GM12878 (cell line): ENCODE data around the gene WTAP. TPM values are rescaled to one million over a fixed set of nuclear protein-coding genes. Genes with fewer than 3 reads are reported as not detected.
"Not testable (repeated sequence)": the region's sequence is repeated elsewhere in the genome, so short reads cannot be mapped to it uniquely, and the experiment has no call there.

ENCODE experiments used
- ATAC-seq: fragments of 200-7000 bp; cut with Tn5 transposase; 3 replicates; pipeline ENCODE4 v1.9.1; 2020; ENCODE audit warnings: mild to moderate bottlenecking, moderate library complexity
- BruUV-seq: library from RNA; stranded (reverse); fragments of 400-500 nt; replicated peaks from 2 replicates; lab custom pipeline; 2021; lab: Mats Ljungman, UMichigan
- CTCF ChIA-PET: fragments of 300-600 bp; sonication (Branson Sonifier 250); formaldehyde crosslinking; extraction: SDS; loops from one replicate; lab custom pipeline; 2021; ENCODE audit warnings: inconsistent platforms; lab: Yijun Ruan, JAX
- POLR2A ChIA-PET: fragments of 350-600 bp; formaldehyde crosslinking; extraction: SDS; loops from one replicate; lab custom pipeline; 2021; ENCODE audit warnings: inconsistent platforms; lab: Charles Lee
- RAD21 ChIA-PET: fragments of 300-600 bp; sonication (Branson Sonifier 250); formaldehyde crosslinking; loops from one replicate; lab custom pipeline; 2023; ENCODE audit warnings: antibody characterized with exemption; ENCODE audit not compliant: unreplicated experiment; lab: Charles Lee
- SMC1A ChIA-PET: fragments of 300-600 bp; sonication (Branson Sonifier 250); formaldehyde crosslinking; loops from one replicate; lab custom pipeline; 2023; ENCODE audit not compliant: unreplicated experiment, uncharacterized antibody; lab: Charles Lee
- DNase-seq: peaks from one replicate; pipeline ENCODE4 v3.0.0-alpha.2; 2011; ENCODE audit warnings: low read depth, low spot score
- FAIRE-seq: peaks from 3 replicates; lab custom pipeline; 2011; peaks lifted over from hg19 to GRCh38; lab: Jason Lieb, UNC
- H2AFZ ChIP-seq: 2 replicates; pipeline ENCODE4 v1.6.0; 2011; ENCODE audit warnings: low read depth, low read length, control low read depth; ENCODE audit not compliant: control insufficient read depth
- H3K27ac ChIP-seq: 2 replicates; pipeline ENCODE4 v1.5.1; 2011; ENCODE audit warnings: control low read depth; ENCODE audit not compliant: control insufficient read depth, insufficient read depth
- H3K27me3 ChIP-seq, 2 experiments: replicated peaks in 1 of 2; 2 replicates each; pipeline versions ENCODE4 v1.6.0 to v1.6.1; 2011; ENCODE audit warnings: low read length in 1 of 2; ENCODE audit not compliant: control insufficient read depth in 2 of 2, insufficient read depth in 2 of 2
- H3K36me3 ChIP-seq, 2 experiments: 2 replicates each; pipeline ENCODE4 v1.5.1; 2011; ENCODE audit warnings: low read length in 1 of 2; ENCODE audit not compliant: control insufficient read depth in 2 of 2, insufficient read depth in 2 of 2
- H3K4me1 ChIP-seq: 2 replicates; pipeline ENCODE4 v1.6.1; 2011; ENCODE audit warnings: mild to moderate bottlenecking, low read length, moderate library complexity, mixed read lengths; ENCODE audit not compliant: control insufficient read depth, insufficient read depth
- H3K4me2 ChIP-seq: 2 replicates; pipeline ENCODE4 v1.6.0; 2011; ENCODE audit warnings: control low read depth; ENCODE audit not compliant: control insufficient read depth, insufficient read depth
- H3K4me3 ChIP-seq: fragments of 200-600 bp; sonication (generic); 2 replicates; pipeline ENCODE4 v1.5.1; 2016
- H3K79me2 ChIP-seq: 2 replicates; pipeline ENCODE4 v1.6.0; 2011; ENCODE audit warnings: low read length; ENCODE audit not compliant: control insufficient read depth, insufficient read depth
- H3K9ac ChIP-seq: 2 replicates; pipeline ENCODE4 v1.8.0; 2011; ENCODE audit warnings: low read length, control low read depth, mixed read lengths; ENCODE audit not compliant: control insufficient read depth, insufficient read depth
- H3K9me3 ChIP-seq: replicated peaks from 3 replicates; pipeline ENCODE4 v1.5.1; 2011; ENCODE audit warnings: mild to moderate bottlenecking, low read length; ENCODE audit not compliant: control insufficient read depth, insufficient read depth
- H4K20me1 ChIP-seq: 2 replicates; pipeline ENCODE4 v1.6.0; 2011; ENCODE audit not compliant: control insufficient read depth, insufficient read depth
- IRF4 ChIP-seq: IDR thresholded peaks from 2 replicates; pipeline ENCODE4 v1.6.1; 2011; ENCODE audit warnings: low read depth, low read length
- KAT2A ChIP-seq: conservative IDR thresholded peaks from 2 replicates; pipeline ENCODE4 v1.6.1; 2011; ENCODE audit warnings: low read depth, low read length; ENCODE audit not compliant: control insufficient read depth
- LARP7 ChIP-seq: fragments of 450-650 bp; IDR thresholded peaks from 2 replicates; pipeline ENCODE4 v1.6.1; 2017; ENCODE audit warnings: mild to moderate bottlenecking
- NBN ChIP-seq: fragments of 450-650 bp; IDR thresholded peaks from 2 replicates; pipeline ENCODE4 v1.6.1; 2016
- NFXL1 ChIP-seq: fragments of 450-650 bp; IDR thresholded peaks from 2 replicates; pipeline ENCODE4 v1.6.1; 2017; ENCODE audit warnings: antibody characterized with exemption, mild to moderate bottlenecking, borderline replicate concordance
- NFYA ChIP-seq: IDR thresholded peaks from 2 replicates; pipeline ENCODE4 v1.6.1; 2011; ENCODE audit warnings: low read depth, mild to moderate bottlenecking, low read length, improper control_type of control experiment, borderline replicate concordance
- POLR2A ChIP-seq: IDR thresholded peaks from 2 replicates; pipeline ENCODE4 v1.6.1; 2011; ENCODE audit warnings: low read depth, mild to moderate bottlenecking, low read length
- ZZZ3 ChIP-seq: IDR thresholded peaks from 2 replicates; pipeline ENCODE4 v1.6.1; 2011; ENCODE audit warnings: low read depth; ENCODE audit not compliant: control insufficient read depth, insufficient read length
- WGBS: methylation state at CpG from one replicate; pipeline ENCODE4 v1.1.6; 2016; ENCODE audit warnings: low lambda C conversion rate; ENCODE audit not compliant: insufficient replicate concordance, insufficient coverage; ENCODE audit errors: missing lambda C conversion rate; 5-methylcytosine and 5-hydroxymethylcytosine counted together
- in situ Hi-C: fragments of 300-500 bp; cut with MboI; formaldehyde crosslinking; loops from 9 replicates; pipeline ENCODE4 v1.14.3; 2018; ENCODE audit warnings: mixed read lengths
- intact Hi-C: fragments of 100-400 bp; cut with micrococcal nuclease; formaldehyde crosslinking; loops from one replicate; pipeline ENCODE4 v1.14.2; 2022; ENCODE audit not compliant: unreplicated experiment
- polyA plus RNA-seq, 11 experiments: library from polyadenylated mRNA; depleted of rRNA in 4 of 11; unstranded in 6 of 11; stranded (reverse) in 5 of 11; fragments of >200 nt; fragmentation: Nextera tagmentation in 4 of 11; fragmentation: Illumina TruSeq in 1 of 11; extraction: Ambion mirVana in 4 of 11; extraction: Trizol in 1 of 11; gene quantifications; 1 replicate in 1 of 11; 2 replicates in 10 of 11; pipeline versions ENCODE4 v1.2.1 to v1.2.3, GENCODE V29; 2011 to 2016; ENCODE audit warnings: inconsistent platforms in 2 of 11, missing spikeins in 2 of 11, low read depth in 1 of 11
- total RNA-seq, 4 experiments: library from RNA; depleted of rRNA in 3 of 4; stranded (reverse); fragments of >200 nt in 3 of 4; fragmentation: Illumina TruSeq in 1 of 4; extraction: Trizol in 1 of 4; gene quantifications; 2 replicates each; pipeline versions ENCODE4 v1.2.1 to v1.2.3, GENCODE V29; 2013 to 2021
- TF ChIP-seq, protein P1 (sequence below): fragments of 450-650 bp; IDR thresholded peaks from 2 replicates; pipeline ENCODE4 v1.6.1; 2014; ENCODE audit warnings: mild to moderate bottlenecking
- TF ChIP-seq, protein P2 (sequence below): fragments of 450-650 bp; IDR thresholded peaks from 2 replicates; pipeline ENCODE4 v1.6.1; 2017; ENCODE audit warnings: mild to moderate bottlenecking, moderate library complexity
- TF ChIP-seq, protein P3 (sequence below): IDR thresholded peaks from 2 replicates; pipeline ENCODE4 v1.6.1; 2011; ENCODE audit warnings: borderline replicate concordance, low read depth, mild to moderate bottlenecking, moderate library complexity, mixed read lengths, low read length; ENCODE audit not compliant: insufficient read depth; ENCODE audit errors: extremely low read length

The WTAP gene
- total and polyA plus RNA-seq, 10 of the 15 experiments (the other 5 are each of a cell fraction or from before 2014, with no cell fraction given): 38.7 to 132 (median 83.1) TPM

DNA sequence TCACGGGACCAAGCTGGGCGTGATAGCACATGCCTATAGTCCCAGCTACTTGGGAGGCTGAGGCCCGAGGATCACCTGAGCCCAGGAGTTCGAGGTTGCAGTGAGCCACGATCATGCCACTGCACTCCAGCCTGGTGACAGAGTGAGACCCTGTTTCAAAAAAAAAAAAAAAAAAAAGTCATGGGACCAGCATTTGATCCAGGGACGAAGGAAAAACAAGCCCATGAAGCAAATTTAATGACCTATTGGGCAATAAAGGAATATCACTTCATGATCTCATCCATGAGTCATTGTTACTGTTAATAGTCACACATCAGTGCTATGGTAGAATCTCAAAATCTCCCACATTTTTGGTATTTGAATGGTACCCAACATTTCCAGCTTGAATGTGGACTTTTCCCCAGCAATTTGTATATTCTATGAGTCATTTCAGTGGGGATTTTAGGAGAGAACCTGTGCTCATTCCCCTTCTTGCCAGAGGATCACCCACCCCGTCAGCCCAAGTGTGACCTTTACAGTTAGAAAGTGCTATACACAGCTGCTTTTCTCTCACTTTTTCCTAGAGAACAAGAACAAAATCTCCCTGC, 25.8 kb upstream of the WTAP start:
- no peak overlapping the region for H3K4me2 ChIP-seq
- no peaks in the 10 kb centered on the region for H3K9me3 ChIP-seq
- no peaks in the 10 kb centered on the region for H3K27me3 ChIP-seq
- no peak for FAIRE-seq
- no peak for DNase-seq
- TF ChIP-seq, protein P1, sequence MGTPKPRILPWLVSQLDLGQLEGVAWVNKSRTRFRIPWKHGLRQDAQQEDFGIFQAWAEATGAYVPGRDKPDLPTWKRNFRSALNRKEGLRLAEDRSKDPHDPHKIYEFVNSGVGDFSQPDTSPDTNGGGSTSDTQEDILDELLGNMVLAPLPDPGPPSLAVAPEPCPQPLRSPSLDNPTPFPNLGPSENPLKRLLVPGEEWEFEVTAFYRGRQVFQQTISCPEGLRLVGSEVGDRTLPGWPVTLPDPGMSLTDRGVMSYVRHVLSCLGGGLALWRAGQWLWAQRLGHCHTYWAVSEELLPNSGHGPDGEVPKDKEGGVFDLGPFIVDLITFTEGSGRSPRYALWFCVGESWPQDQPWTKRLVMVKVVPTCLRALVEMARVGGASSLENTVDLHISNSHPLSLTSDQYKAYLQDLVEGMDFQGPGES: no peak
- TF ChIP-seq NFYA: no peak
- TF ChIP-seq ZZZ3: no peak
- TF ChIP-seq NFXL1: no peak
- no peak for TF ChIP-seq KAT2A
- TF ChIP-seq, protein P2, sequence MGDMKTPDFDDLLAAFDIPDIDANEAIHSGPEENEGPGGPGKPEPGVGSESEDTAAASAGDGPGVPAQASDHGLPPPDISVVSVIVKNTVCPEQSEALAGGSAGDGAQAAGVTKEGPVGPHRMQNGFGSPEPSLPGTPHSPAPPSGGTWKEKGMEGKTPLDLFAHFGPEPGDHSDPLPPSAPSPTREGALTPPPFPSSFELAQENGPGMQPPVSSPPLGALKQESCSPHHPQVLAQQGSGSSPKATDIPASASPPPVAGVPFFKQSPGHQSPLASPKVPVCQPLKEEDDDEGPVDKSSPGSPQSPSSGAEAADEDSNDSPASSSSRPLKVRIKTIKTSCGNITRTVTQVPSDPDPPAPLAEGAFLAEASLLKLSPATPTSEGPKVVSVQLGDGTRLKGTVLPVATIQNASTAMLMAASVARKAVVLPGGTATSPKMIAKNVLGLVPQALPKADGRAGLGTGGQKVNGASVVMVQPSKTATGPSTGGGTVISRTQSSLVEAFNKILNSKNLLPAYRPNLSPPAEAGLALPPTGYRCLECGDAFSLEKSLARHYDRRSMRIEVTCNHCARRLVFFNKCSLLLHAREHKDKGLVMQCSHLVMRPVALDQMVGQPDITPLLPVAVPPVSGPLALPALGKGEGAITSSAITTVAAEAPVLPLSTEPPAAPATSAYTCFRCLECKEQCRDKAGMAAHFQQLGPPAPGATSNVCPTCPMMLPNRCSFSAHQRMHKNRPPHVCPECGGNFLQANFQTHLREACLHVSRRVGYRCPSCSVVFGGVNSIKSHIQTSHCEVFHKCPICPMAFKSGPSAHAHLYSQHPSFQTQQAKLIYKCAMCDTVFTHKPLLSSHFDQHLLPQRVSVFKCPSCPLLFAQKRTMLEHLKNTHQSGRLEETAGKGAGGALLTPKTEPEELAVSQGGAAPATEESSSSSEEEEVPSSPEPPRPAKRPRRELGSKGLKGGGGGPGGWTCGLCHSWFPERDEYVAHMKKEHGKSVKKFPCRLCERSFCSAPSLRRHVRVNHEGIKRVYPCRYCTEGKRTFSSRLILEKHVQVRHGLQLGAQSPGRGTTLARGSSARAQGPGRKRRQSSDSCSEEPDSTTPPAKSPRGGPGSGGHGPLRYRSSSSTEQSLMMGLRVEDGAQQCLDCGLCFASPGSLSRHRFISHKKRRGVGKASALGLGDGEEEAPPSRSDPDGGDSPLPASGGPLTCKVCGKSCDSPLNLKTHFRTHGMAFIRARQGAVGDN: no peak
- TF ChIP-seq, protein P3, sequence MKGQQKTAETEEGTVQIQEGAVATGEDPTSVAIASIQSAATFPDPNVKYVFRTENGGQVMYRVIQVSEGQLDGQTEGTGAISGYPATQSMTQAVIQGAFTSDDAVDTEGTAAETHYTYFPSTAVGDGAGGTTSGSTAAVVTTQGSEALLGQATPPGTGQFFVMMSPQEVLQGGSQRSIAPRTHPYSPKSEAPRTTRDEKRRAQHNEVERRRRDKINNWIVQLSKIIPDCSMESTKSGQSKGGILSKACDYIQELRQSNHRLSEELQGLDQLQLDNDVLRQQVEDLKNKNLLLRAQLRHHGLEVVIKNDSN: no peak
- no peak for TF ChIP-seq NBN
- TF ChIP-seq POLR2A: no peak
- no peak for TF ChIP-seq IRF4
- no peak for TF ChIP-seq LARP7
- H4K20me1 ChIP-seq: no peaks in the 10 kb centered on the region
- H2AFZ ChIP-seq: no peak overlapping the region
- H3K9ac ChIP-seq: no peak overlapping the region
- no peak for ATAC-seq
- no TSS peak for BruUV-seq
- WGBS: 89% methylated on average over 7 of the region's 7 CpGs
- ChIA-PET SMC1A (interaction anchor here (0.7 to 1.6 kb wide), 2 partner anchors 19 to 22 kb away, joined by 3 read pairs; no protein-coding TSS in a partner anchor), RAD21 (no interaction called here), POLR2A (interaction anchor here (0.7 kb wide), 1 partner anchor 492 kb away, joined by 5 read pairs; no protein-coding TSS in a partner anchor), CTCF (interaction anchor here (0.7 kb wide), 1 partner anchor 1552 kb away, joined by 3 read pairs; no protein-coding TSS in a partner anchor)
- H3K27ac ChIP-seq: no peak overlapping the region
- no peaks in the 10 kb centered on the region for H3K36me3 ChIP-seq
- no peaks in the 10 kb centered on the region for H3K4me1 ChIP-seq
- H3K4me3 ChIP-seq: no peak overlapping the region
- intact Hi-C loops: no loop called here
- in situ Hi-C loops: loop anchor here (25.0 kb wide), 1 partner anchor 761 kb away; no protein-coding TSS in a partner anchor
- no peaks in the 10 kb centered on the region for H3K79me2 ChIP-seq

DNA sequence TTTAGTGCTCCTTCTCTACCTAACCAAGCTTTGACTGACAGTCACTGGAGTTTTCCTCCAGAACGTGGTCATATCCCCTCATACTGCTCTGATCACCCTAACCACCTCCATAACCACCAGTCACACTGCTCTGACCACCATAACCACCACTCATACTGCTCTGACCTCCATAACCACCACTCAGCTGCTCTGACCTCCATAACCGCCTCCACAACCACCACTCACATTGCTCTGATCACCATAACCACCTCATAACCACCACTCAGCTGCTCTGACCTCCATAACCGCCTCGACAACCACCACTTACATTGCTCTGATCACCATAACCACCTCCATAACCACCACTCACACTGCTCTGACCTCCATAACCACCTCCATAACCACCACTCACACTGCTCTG, 16.7 kb upstream of the WTAP start:
- H3K4me1 ChIP-seq, H3K36me3 ChIP-seq, H3K4me2 ChIP-seq, H3K9ac ChIP-seq, H3K9me3 ChIP-seq, H3K4me3 ChIP-seq, intact Hi-C loops, H4K20me1 ChIP-seq, DNase-seq, H2AFZ ChIP-seq, FAIRE-seq, SMC1A ChIA-PET, H3K27ac ChIP-seq, H3K79me2 ChIP-seq, RAD21 ChIA-PET, POLR2A ChIA-PET, ATAC-seq, BruUV-seq, H3K27me3 ChIP-seq: not testable (repeated sequence)
- in situ Hi-C loops: loop anchor here (25.0 kb wide), 1 partner anchor 752 kb away; no protein-coding TSS in a partner anchor
- WGBS: 67% methylated on average over 4 of the region's 4 CpGs
- CTCF ChIA-PET: interaction anchor here (1.0 kb wide), 1 partner anchor 9 kb away, joined by 4 read pairs; no protein-coding TSS in a partner anchor
